ENCODE data around the gene MMP26.
A peak's percentile ranks its signal among the peaks of the same experiment; 100 is the strongest.

The MMP26 gene

GRCh38 chr11:4704054-4704789 is at the start of gene MMP26:
Gene MMP26, plus strand, starts transcription at chr11:4704784.
- no peak for DNase-seq (ENCODE audit: low read depth)

DNA sequence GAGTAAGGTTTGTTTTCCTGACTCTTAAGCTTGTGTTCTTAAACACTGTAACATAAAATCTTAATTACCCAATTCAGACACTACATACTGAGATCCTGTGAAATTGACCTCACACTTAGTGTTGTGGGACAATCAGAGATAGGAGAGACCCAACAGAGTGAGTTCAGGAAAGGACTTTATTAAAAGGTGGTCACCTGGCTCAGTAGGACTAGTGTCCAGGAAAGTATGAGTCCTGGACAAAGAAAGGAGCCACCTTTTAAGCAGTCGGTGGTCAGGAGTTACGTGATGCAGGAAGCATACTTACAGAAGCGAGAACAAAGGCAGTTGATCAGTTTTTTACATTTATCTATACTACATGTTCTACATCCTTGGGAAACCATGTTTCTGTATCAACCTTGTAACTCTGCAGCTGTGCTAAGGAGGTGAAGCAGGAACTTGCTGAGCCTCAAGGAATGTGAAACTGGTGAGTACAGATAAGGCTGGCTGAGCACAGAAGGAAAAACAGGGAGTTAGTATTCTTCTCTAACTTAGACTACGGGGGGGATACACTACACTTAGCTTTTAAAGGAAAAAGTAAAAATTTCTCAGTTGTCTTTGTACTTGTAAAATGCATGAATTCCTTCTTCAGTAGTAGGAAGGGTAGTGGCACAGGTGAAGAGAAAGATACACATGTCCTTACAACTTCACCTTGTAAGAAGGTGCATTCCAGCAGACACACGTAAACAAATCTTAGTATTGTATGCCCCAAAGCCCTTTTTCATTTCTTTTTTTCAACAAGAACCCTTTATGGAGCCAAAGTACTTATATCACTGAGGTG is 45.7 kb upstream of the MMP26 start:
- DNase-seq (ENCODE audit: low read depth): no peak

GRCh38 chr11:4662876-4663275 is 41.7 kb upstream of the MMP26 start:
- DNase-seq (ENCODE audit: low read depth): no peak

DNA sequence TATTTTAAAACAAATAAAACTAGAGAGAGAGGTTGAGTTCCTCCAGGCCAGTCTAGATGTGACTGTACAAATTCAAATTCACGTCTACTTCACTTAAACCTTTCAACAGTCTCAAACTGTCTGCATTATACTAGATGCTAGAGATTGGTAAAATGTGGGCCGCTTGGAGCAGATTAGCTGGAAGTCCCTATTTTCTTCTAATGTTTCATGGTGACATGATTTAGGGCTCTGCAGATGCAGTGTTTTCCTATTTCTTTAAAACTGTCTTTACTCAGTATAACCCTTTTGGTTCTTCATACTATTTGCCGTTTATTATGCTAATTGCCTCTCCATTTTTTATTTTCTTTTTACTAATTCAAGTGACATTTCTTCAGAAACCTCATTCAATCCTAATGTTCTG is 40.4 kb upstream of the MMP26 start:
- no peak for DNase-seq (ENCODE audit: low read depth)

- no peak for DNase-seq (ENCODE audit: low read depth)
These were observed 39.8 kb upstream of the MMP26 start for GRCh38 chr11:4664786-4665185.

- no peak for DNase-seq (ENCODE audit: low read depth)
These were observed 39.2 kb upstream of the MMP26 start for GRCh38 chr11:4665424-4665823.

GRCh38 chr11:4671741-4672140 is 32.8 kb upstream of the MMP26 start:
- no peak for DNase-seq (ENCODE audit: low read depth)

GRCh38 chr11:4672470-4672869 is 32.1 kb upstream of the MMP26 start:
- peak; percentile 27 for DNase-seq (ENCODE audit: low read depth)

GRCh38 chr11:4673781-4674180 is 30.8 kb upstream of the MMP26 start:
- no peak for DNase-seq (ENCODE audit: low read depth)

- DNase-seq (ENCODE audit: low read depth): no peak
These were observed 26.6 kb upstream of the MMP26 start for GRCh38 chr11:4677948-4678347.

DNA sequence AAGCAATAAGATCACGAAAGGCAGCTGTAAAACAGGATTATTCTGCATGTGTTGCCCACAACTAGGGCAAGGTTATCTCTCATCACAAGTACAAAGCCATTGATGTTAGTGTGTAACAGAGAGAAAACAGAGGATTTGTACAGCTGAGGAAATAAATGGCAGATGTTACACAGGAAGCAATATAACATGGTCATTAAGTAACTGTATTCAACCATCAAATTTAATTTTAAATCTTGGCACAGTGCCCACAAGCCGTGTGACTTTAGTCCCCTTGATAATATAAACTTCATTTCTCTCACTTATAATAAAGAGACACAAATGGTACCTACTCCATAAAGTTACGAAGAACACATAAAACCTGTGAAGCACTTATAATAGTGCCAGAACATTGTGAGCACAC is 24.2 kb upstream of the MMP26 start:
- DNase-seq (ENCODE audit: low read depth): no peak

DNA sequence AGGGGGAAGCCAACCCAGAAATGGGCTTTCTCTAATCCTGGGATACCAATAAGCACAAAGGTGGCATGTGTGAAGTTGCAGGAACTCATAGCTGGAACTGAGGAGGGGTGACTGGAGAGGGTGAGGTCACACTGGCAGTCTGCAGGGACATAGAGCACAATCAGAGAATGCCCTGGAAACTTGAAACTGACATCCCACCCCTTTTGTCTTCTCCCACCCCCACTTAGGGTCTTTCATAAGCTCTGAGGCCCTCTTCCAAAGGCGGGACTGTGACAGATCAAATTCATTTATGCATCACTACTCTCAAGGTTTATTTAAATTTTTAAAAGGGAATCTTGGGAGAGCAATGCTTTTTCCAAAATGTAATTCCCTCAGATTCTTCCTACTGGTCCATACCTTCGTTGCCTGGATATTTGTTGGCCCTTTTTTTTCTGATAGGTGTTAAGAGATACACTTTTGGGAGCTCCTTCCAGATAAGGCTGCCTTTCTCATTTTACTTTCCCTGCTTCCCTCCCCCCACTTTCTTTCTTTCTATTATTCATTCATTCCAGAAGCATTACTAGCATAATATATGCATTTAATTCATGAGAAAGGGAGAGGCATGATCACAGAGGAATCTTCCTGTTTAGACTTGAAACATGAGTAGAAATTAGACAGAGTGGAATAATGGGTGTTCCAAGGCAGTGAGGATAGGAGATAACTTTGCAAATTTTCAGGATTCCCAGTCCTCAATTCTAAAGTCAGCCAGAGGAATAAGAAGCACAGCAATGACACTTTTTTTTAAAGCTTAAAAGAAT is 21.8 kb upstream of the MMP26 start:
- peak; percentile 33 for DNase-seq (ENCODE audit: low read depth)

GRCh38 chr11:4684631-4685285 is 19.8 kb upstream of the MMP26 start:
- DNase-seq (ENCODE audit: low read depth): no peak

- peak; percentile 1 for DNase-seq (ENCODE audit: low read depth)
These were observed 9.1 kb upstream of the MMP26 start for GRCh38 chr11:4695442-4695841.

GRCh38 chr11:4697585-4697984 is 7.0 kb upstream of the MMP26 start, which contains the start of gene OR51E2:
Gene OR51E2, minus strand, starts transcription at chr11:4697853. Its CDS starts 15,142 bp downstream, at chr11:4682711.
- DNase-seq (ENCODE audit: low read depth): peak; percentile 23

GRCh38 chr11:4699697-4700435 is 4.7 kb upstream of the MMP26 start:
- DNase-seq (ENCODE audit: low read depth): no peak

GRCh38 chr11:4700436-4700820 is 4.2 kb upstream of the MMP26 start:
- DNase-seq (ENCODE audit: low read depth): no peak

DNA sequence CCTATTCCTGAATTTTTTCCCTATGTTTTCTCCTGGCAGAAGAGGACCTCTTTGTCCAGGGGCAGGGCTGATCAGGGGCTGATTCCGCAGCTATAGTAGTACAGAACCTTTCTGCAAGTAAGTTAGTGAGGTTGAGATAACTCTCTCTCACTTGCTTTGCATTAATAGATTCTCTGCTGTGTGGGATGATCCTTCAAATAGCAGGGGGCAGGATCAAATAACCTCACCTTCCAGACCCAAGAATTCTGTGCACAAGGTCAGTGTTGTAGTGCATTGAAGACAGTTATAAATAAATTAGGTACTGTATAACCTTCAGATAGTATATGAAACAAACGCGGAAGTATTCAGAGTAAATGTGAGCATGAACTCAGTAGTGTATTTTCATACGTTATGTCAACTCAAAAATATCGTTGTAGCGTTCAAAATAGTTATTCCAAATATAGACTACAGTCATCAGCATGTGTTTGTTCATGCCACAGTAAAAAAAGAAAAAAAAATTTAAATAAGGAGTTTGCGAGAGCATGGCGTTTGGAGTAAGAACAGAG is 278 bp downstream of the MMP26 start:
- DNase-seq (ENCODE audit: low read depth): no peak

DNA sequence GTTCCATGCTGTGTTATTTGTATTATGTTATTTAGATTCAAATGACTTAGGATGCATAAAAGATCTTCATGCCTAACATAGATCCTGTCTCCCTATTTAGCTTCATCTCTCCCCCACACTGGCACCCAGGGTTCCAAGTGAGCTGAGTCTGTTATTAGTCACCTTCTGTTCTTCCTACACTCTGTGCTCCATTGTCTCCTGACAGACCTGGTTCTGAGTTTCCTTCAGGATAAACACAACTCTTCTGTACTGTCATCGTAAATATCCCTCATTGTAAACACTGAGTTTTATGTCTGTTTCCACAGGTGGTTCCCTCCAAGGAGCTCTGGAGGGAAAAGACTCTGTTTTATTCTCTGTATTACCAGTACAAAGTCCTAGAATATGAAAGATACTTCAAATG is 8.7 kb downstream of the MMP26 start:
- DNase-seq (ENCODE audit: low read depth): no peak

GRCh38 chr11:4714300-4714699 is 9.7 kb downstream of the MMP26 start:
- no peak for DNase-seq (ENCODE audit: low read depth)

Measured in EH (cell line).